B cell (primary cell): Measurements from ENCODE around the gene CCDC6. TPM values are rescaled to one million over a fixed set of nuclear protein-coding genes. Genes with fewer than 3 reads are reported as not detected.

Source experiments
- ATAC-seq: fragments of 200-7000 bp; cut with Tn5 transposase; one replicate; pipeline ENCODE4 v1.10.0; 2021; ENCODE audit warnings: low read depth, mild to moderate bottlenecking, moderate number of reproducible peaks, moderate library complexity
- CTCF ChIA-PET: fragments of 350-600 bp; sonication (Branson Sonifier 250); formaldehyde crosslinking; loops from one replicate; lab custom pipeline; 2021; ENCODE audit warnings: antibody characterized with exemption, inconsistent platforms; lab: Charles Lee
- POLR2A ChIA-PET: fragments of 350-600 bp; sonication (Branson Sonifier 250); formaldehyde crosslinking; loops from one replicate; lab custom pipeline; 2021; ENCODE audit warnings: antibody characterized with exemption; lab: Charles Lee
- DNase-seq: peaks from one replicate; pipeline ENCODE4 v3.0.0; 2013
- H2AFZ ChIP-seq: 2 replicates; pipeline ENCODE4 v1.6.1; 2012; ENCODE audit warnings: mild to moderate bottlenecking, low read depth, low read length; ENCODE audit not compliant: insufficient read depth, poor library complexity, severe bottlenecking
- H3K27ac ChIP-seq, 2 donors: 1 replicate in 1 of 2; 2 replicates in 1 of 2; pipeline ENCODE4 v1.5.1; 2012 to 2013; ENCODE audit warnings: low read length in 2 of 2, mild to moderate bottlenecking in 2 of 2, moderate library complexity in 1 of 2
- H3K27me3 ChIP-seq, 4 experiments: fragments of 200-600 bp in 1 of 4; sonication (generic) in 1 of 4; replicated peaks in 1 of 4; 1 replicate in 2 of 4; 2 replicates in 2 of 4; pipeline versions ENCODE4 v1.6.1 to v1.7.0; 2013 to 2016; ENCODE audit warnings: low read length in 3 of 4, mild to moderate bottlenecking in 2 of 4, mixed read lengths in 1 of 4, moderate library complexity in 1 of 4; ENCODE audit not compliant: insufficient read depth in 4 of 4, control insufficient read depth in 3 of 4; ENCODE audit errors: control extremely low read depth in 1 of 4
- H3K36me3 ChIP-seq, 2 experiments: replicated peaks in 1 of 2; 1 replicate in 1 of 2; 2 replicates in 1 of 2; pipeline versions ENCODE4 v1.6.1 to v1.7.1; 2013; ENCODE audit warnings: low read length in 1 of 2; ENCODE audit not compliant: insufficient read depth in 2 of 2, control insufficient read depth in 1 of 2; ENCODE audit errors: control extremely low read depth in 1 of 2, extremely low read depth in 1 of 2
- H3K4me1 ChIP-seq, 2 donors: fragments of 200-600 bp in 1 of 2; sonication (generic) in 1 of 2; 1 replicate in 1 of 2; 2 replicates in 1 of 2; pipeline versions ENCODE4 v1.5.1 to v1.6.1; 2013 to 2017; ENCODE audit warnings: low read length in 2 of 2; ENCODE audit not compliant: control insufficient read depth in 2 of 2, insufficient read depth in 2 of 2
- H3K4me2 ChIP-seq: replicated peaks from 2 replicates; pipeline ENCODE3; 2012; ENCODE audit warnings: mild to moderate bottlenecking, low read depth, low read length; ENCODE audit not compliant: poor library complexity, severe bottlenecking
- H3K4me3 ChIP-seq, 5 experiments: fragments of 200-600 bp in 1 of 5; sonication (generic) in 1 of 5; 1 replicate in 3 of 5; 2 replicates in 2 of 5; pipeline versions ENCODE4 v1.5.1 to v1.7.0; 2011 to 2016; ENCODE audit warnings: low read length in 4 of 5, mild to moderate bottlenecking in 4 of 5, low read depth in 2 of 5, control low read depth in 1 of 5, moderate library complexity in 1 of 5; ENCODE audit not compliant: insufficient read depth in 1 of 5; ENCODE audit errors: control extremely low read depth in 1 of 5, extremely low read depth in 1 of 5
- H3K79me2 ChIP-seq: fragments of 200-600 bp; sonication (generic); one replicate; pipeline ENCODE4 v1.6.0; 2016; ENCODE audit warnings: low read length; ENCODE audit not compliant: control insufficient read depth, insufficient read depth
- H3K9ac ChIP-seq: fragments of 200-600 bp; sonication (generic); 2 replicates; pipeline ENCODE4 v1.6.1; 2017; ENCODE audit warnings: mild to moderate bottlenecking, low read length, moderate library complexity
- H3K9me3 ChIP-seq, 3 donors: one replicate each; pipeline versions ENCODE4 v1.6.1 to v1.7.1; 2013; ENCODE audit warnings: low read length in 2 of 3; ENCODE audit not compliant: control insufficient read depth in 2 of 3, insufficient read depth in 1 of 3; ENCODE audit errors: control extremely low read depth in 1 of 3
- H4K20me1 ChIP-seq: 2 replicates; pipeline ENCODE4 v1.6.0; 2012; ENCODE audit warnings: mild to moderate bottlenecking, low read length; ENCODE audit not compliant: insufficient read depth, control insufficient read depth, poor library complexity, severe bottlenecking
- H3K27ac Mint-ChIP-seq: one replicate; pipeline ENCODE4 v1.8.0; 2021; ENCODE audit warnings: mixed read lengths
- H3K27me3 Mint-ChIP-seq: one replicate; pipeline ENCODE4 v1.8.0; 2021; ENCODE audit warnings: mixed read lengths
- H3K4me1 Mint-ChIP-seq: one replicate; pipeline ENCODE4 v1.8.0; 2021; ENCODE audit warnings: mixed read lengths
- H3K4me3 Mint-ChIP-seq: one replicate; pipeline ENCODE4 v1.8.0; 2021; ENCODE audit warnings: mixed read lengths
- H3K9me3 Mint-ChIP-seq: one replicate; pipeline ENCODE4 v1.8.0; 2022; ENCODE audit warnings: mixed read lengths; ENCODE audit not compliant: insufficient read depth
- CTCF ChIP-seq: fragments of 200-600 bp; IDR thresholded peaks from one replicate; pipeline ENCODE4 v1.8.0; 2022; ENCODE audit warnings: antibody characterized with exemption, mild to moderate bottlenecking
- EZH2 ChIP-seq: IDR thresholded peaks from 2 replicates; pipeline ENCODE4 v1.6.1; 2012; ENCODE audit warnings: borderline replicate concordance, low read depth, mild to moderate bottlenecking, moderate library complexity, low read length; ENCODE audit not compliant: insufficient read depth, poor library complexity, severe bottlenecking
- WGBS: methylation state at CpG from one replicate; pipeline ENCODE4 v1.1.5; 2013; ENCODE audit warnings: missing lambda C conversion rate; ENCODE audit not compliant: insufficient coverage; 5-methylcytosine and 5-hydroxymethylcytosine counted together
- intact Hi-C: fragments of 100-400 bp; cut with micrococcal nuclease; formaldehyde crosslinking; loops from one replicate; pipeline ENCODE4 v1.10.0; 2022
- polyA plus RNA-seq: library from polyadenylated mRNA; depleted of rRNA; stranded (reverse); fragments of >200 nt; gene quantifications from 2 replicates; pipeline ENCODE4 v1.2.3, GENCODE V29; 2012
- total RNA-seq, 2 donors: library from RNA; stranded (reverse); fragments of 120-200 nt in 1 of 2; gene quantifications; 1 replicate in 1 of 2; 2 replicates in 1 of 2; pipeline versions ENCODE4 v1.2.3 to v1.2.4, GENCODE V29; 2013 to 2022

CCDC6 gene
- total and polyA plus RNA-seq, 2 donors (not counting 1 experiment from before 2014, with no cell fraction given): 18.2 to 30.1 TPM

- Mint-ChIP-seq H3K27me3 (no peaks in the 10 kb centered on the region), H3K4me3 (no peak overlapping the region), H3K9me3 (no peaks in the 10 kb centered on the region), H3K27ac (no peak overlapping the region), H3K4me1 (peaks cover 59% of the 10 kb centered on the region)
- Histone ChIP-seq H3K4me1 (peaks cover 8 to 23% of the 10 kb centered on the region in 2 donors), H3K4me2 (no peak overlapping the region), H2AFZ (no peak overlapping the region), H3K27me3 (no peaks in the 10 kb centered on the region), H3K27ac (no peak overlapping the region), H3K9me3 (no peaks in the 10 kb centered on the region), H3K36me3 (peaks cover 1 to 37% of the 10 kb centered on the region in 2 experiments), H3K4me3 (no peak overlapping the region), H3K9ac (no peak overlapping the region), H4K20me1 (peaks cover 39% of the 10 kb centered on the region), H3K79me2 (peaks cover 93% of the 10 kb centered on the region)
- DNase-seq (no peak), ATAC-seq (no peak)
- CTCF ChIA-PET: interaction anchor here (1.2 kb wide), 1 partner anchor 77 kb away, joined by 5 read pairs; the partner anchor contains the start of gene CCDC6
- POLR2A ChIA-PET: interaction anchor here (0.6 kb wide), 1 partner anchor 35 kb away, joined by 3 read pairs; no protein-coding TSS in a partner anchor
- no peak for TF ChIP-seq CTCF
- intact Hi-C loops: no loop called here
- no CpG with 5 or more reads among the region's 1 CpG for WGBS
Measured at GRCh38 chr10:59829024-59829423, 77.3 kb downstream of the CCDC6 start.

- H3K27me3 ChIP-seq: no peaks in the 10 kb centered on the region
- H3K9me3 ChIP-seq: peaks cover 0 to 3% (median 0%) of the 10 kb centered on the region in 3 donors
- ChIA-PET CTCF (interaction anchor here (1.0 to 1.3 kb wide), 2 partner anchors 18 to 215 kb away, joined by 3 read pairs; no protein-coding TSS in a partner anchor), POLR2A (no interaction called here)
- Mint-ChIP-seq H3K27ac (no peak overlapping the region), H3K4me1 (peaks cover 50% of the 10 kb centered on the region), H3K4me3 (no peak overlapping the region), H3K9me3 (no peaks in the 10 kb centered on the region), H3K27me3 (no peaks in the 10 kb centered on the region)
- intact Hi-C loops: no loop called here
- no peak overlapping the region for H3K9ac ChIP-seq
- no peak overlapping the region for H3K27ac ChIP-seq
- peaks cover 68% of the 10 kb centered on the region for H4K20me1 ChIP-seq
- no peak overlapping the region for H2AFZ ChIP-seq
- no peak overlapping the region for H3K4me2 ChIP-seq
- peaks cover 0 to 5% of the 10 kb centered on the region in 2 donors for H3K4me1 ChIP-seq
- DNase-seq: no peak
- no peak for TF ChIP-seq EZH2
- no peak for TF ChIP-seq CTCF
- peaks cover 91% of the 10 kb centered on the region for H3K79me2 ChIP-seq
- ATAC-seq: no peak
- H3K4me3 ChIP-seq: no peak overlapping the region
- peaks cover 1 to 38% of the 10 kb centered on the region in 2 experiments for H3K36me3 ChIP-seq
Measured at GRCh38 chr10:59825932-59826331, 80.4 kb downstream of the CCDC6 start.
